NB4 (cell line): ENCODE data around the gene UNC5C.

Experiments
- MYC ChIP-seq: IDR thresholded peaks from 2 replicates; pipeline ENCODE4 v1.6.1; 2011; ENCODE audit warnings: low read depth, low read length
- POLR2A ChIP-seq: IDR thresholded peaks from 2 replicates; pipeline ENCODE4 v1.6.1; 2011; ENCODE audit warnings: mild to moderate bottlenecking; ENCODE audit not compliant: insufficient read length; ENCODE audit errors: extremely low read depth
- TF ChIP-seq, protein P1 (sequence below): IDR thresholded peaks from 2 replicates; pipeline ENCODE4 v1.6.1; 2011; ENCODE audit warnings: low read depth, low read length
- TF ChIP-seq, protein P2 (sequence below): IDR thresholded peaks from one replicate; pipeline ENCODE4 v1.5.1; 2012; ENCODE audit warnings: low read depth, low read length

DNA sequence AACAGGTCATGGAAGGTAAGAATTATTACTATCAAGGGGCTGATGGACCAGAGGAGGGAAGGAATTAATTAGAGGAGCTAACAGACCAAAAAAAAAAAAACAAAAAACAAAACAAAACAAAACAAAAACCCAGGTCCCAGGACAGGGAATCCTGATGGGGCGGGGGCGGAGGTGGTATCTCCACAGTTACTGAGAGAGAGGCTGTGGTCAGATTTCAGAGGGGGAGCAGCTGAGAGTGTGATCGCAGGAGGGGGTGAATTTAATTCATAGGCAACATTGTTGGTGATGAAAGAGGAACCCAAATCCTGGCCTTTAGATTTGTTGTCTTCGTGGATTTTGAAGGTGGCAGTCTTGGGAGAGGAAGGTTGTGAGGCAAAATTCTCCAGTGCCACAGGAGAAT lies 389.4 kb downstream of the UNC5C start:
- TF ChIP-seq, protein P1, sequence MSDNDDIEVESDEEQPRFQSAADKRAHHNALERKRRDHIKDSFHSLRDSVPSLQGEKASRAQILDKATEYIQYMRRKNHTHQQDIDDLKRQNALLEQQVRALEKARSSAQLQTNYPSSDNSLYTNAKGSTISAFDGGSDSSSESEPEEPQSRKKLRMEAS: no peak
- TF ChIP-seq POLR2A (no peak), MYC (no peak)
- TF ChIP-seq, protein P2, sequence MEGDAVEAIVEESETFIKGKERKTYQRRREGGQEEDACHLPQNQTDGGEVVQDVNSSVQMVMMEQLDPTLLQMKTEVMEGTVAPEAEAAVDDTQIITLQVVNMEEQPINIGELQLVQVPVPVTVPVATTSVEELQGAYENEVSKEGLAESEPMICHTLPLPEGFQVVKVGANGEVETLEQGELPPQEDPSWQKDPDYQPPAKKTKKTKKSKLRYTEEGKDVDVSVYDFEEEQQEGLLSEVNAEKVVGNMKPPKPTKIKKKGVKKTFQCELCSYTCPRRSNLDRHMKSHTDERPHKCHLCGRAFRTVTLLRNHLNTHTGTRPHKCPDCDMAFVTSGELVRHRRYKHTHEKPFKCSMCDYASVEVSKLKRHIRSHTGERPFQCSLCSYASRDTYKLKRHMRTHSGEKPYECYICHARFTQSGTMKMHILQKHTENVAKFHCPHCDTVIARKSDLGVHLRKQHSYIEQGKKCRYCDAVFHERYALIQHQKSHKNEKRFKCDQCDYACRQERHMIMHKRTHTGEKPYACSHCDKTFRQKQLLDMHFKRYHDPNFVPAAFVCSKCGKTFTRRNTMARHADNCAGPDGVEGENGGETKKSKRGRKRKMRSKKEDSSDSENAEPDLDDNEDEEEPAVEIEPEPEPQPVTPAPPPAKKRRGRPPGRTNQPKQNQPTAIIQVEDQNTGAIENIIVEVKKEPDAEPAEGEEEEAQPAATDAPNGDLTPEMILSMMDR: no peak
